Fibroblast of mammary gland (primary cell): ENCODE data around the gene GALT.

Source experiments
- DNase-seq: peaks from one replicate; pipeline ENCODE4 v3.0.0-alpha.2; 2010; ENCODE audit warnings: low read depth
- H3K4me3 ChIP-seq: 2 replicates; pipeline ENCODE4 v1.5.1; 2011; ENCODE audit warnings: low read depth, mild to moderate bottlenecking, low read length, moderate library complexity; ENCODE audit not compliant: control insufficient read depth
- CTCF ChIP-seq: conservative IDR thresholded peaks from 2 replicates; pipeline ENCODE4 v1.5.1; 2011; ENCODE audit warnings: low read depth, low read length, inconsistent platforms; ENCODE audit not compliant: control insufficient read depth, insufficient read depth

Gene GALT

GRCh38 chr9:34652602-34653000 is 6.1 kb downstream of the GALT start:
- TF ChIP-seq CTCF, result no peak
- peak overlapping the region; percentile 54 for H3K4me3 ChIP-seq

GRCh38 chr9:34653151-34654072 is 6.9 kb downstream of the GALT start:
- no peak for TF ChIP-seq CTCF
- H3K4me3 ChIP-seq, result no peak overlapping the region
- DNase-seq, result peak; percentile 41

More at GRCh38 chr9:34652602-34653000, 6.1 kb downstream of the GALT start:
- DNase-seq, result peak; percentile 26

- peak; percentile 80 for DNase-seq
These were observed 8.0 kb downstream of the GALT start for GRCh38 chr9:34654323-34655051.

GRCh38 chr9:34655394-34655793 is 8.9 kb downstream of the GALT start:
- no peak for DNase-seq
- H3K4me3 ChIP-seq, result no peak overlapping the region
- no peak for TF ChIP-seq CTCF

More at GRCh38 chr9:34654323-34655051, 8.0 kb downstream of the GALT start:
- TF ChIP-seq CTCF, result no peak
- no peak overlapping the region for H3K4me3 ChIP-seq

GRCh38 chr9:34656992-34657391 is 10.5 kb downstream of the GALT start:
- H3K4me3 ChIP-seq, result no peak overlapping the region
- no peak for TF ChIP-seq CTCF
- no peak for DNase-seq

- H3K4me3 ChIP-seq, result no peak overlapping the region
- TF ChIP-seq CTCF, result no peak
- no peak for DNase-seq
These were observed 12.0 kb downstream of the GALT start for GRCh38 chr9:34658461-34658860.
